B cell (primary cell): ENCODE measurements around the gene PRKCH.

Source experiments
- CTCF ChIP-seq: fragments of 200-600 bp; IDR thresholded peaks from one replicate; pipeline ENCODE4 v1.8.0; 2022; ENCODE audit warnings: antibody characterized with exemption, mild to moderate bottlenecking
- EZH2 ChIP-seq: IDR thresholded peaks from 2 replicates; pipeline ENCODE4 v1.6.1; 2012; ENCODE audit warnings: borderline replicate concordance, low read depth, mild to moderate bottlenecking, moderate library complexity, low read length; ENCODE audit not compliant: insufficient read depth, poor library complexity, severe bottlenecking

- TF ChIP-seq EZH2 (no peak), CTCF (no peak)
These were observed at the start of gene PRKCH for GRCh38 chr14:61321385-61322010.
